HL-60/S4 treated with phorbol 12-myristate 13-acetate at 8.2 ng/mL for 4 days and 3 days (cell line): ENCODE results near the gene ZNF837.
"Not testable (repeated sequence)": the region's sequence is repeated elsewhere in the genome, so short reads cannot be mapped to it uniquely, and the experiment has no call there.

ENCODE experiments used
- in situ Hi-C: fragments of 300-500 bp; cut with MboI; formaldehyde crosslinking; loops from 2 replicates; pipeline ENCODE4 v1.15.0; 2022; ENCODE audit warnings: low sequenced_read_pairs

The ZNF837 gene

DNA sequence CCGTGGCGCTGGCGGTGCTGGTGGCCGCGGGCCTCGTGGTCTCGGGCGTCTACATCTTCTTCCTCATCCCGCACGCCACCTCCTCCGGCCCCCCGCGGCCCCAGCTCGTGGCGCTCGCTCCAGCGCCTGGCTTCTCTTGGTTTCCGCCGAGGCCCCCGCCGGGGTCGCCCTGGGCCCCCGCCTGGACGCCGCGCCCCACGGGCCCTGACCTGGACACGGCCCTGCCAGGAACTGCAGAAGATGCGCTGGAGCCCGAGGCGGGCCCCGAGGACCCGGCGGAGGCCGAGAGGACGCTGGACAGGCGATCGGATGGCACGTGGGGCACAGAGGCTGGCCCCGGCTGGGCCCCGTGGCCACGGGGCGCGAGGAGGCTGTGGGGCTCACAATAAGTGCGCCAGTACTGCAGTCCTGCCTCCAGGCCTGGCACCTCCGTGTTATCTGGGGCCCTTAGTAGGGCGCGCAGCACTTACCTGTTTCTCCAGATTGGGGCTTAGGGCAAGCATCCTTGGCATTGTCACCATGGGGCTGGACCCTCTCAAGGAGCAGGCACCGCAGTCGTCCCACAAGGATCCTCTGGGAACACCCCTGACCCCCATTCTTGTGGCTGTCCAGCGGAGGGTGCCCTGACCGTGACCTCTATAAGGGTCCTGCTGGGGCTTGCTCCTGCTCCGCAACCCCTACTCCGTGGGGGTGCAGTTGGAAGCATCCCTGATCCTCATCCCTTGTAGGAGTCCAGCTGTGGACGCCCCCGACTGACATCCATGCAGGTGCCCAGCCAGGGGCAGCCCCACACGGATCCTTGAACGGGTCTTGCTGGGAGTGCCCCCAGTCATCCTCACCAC is 16.1 kb upstream of the ZNF837 start:
- in situ Hi-C loops, result no loop called here

DNA sequence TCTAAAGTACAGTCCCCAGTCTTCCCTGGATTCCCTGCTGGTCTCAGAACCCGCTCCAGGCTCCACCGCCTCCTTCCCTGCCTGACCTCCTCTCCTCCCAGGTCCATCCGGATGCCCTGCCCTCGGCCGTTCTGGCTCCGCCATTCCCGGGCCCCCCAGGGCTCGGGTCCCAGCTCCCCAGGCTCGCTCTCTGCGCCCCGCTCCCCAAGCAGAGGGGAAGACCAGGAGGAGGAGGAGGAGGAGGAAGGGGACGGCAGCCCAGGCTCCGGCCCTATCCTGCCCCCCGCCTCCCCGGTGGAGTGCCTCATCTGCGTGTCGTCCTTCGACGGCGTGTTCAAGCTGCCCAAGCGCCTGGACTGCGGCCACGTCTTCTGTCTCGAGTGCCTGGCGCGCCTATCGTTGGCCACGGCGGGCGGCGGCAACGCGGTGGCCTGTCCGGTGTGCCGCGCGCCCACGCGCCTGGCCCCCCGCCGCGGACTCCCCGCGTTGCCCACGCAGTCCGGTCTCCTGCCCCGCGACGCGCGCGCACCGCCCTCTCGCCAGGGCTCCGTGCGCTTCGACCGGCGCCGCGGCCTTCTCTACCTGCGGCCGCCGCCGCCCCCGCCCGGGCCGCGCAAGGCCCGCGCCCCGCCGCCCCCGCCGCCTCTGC is 15.3 kb upstream of the ZNF837 start:
- in situ Hi-C loops, result no loop called here

DNA sequence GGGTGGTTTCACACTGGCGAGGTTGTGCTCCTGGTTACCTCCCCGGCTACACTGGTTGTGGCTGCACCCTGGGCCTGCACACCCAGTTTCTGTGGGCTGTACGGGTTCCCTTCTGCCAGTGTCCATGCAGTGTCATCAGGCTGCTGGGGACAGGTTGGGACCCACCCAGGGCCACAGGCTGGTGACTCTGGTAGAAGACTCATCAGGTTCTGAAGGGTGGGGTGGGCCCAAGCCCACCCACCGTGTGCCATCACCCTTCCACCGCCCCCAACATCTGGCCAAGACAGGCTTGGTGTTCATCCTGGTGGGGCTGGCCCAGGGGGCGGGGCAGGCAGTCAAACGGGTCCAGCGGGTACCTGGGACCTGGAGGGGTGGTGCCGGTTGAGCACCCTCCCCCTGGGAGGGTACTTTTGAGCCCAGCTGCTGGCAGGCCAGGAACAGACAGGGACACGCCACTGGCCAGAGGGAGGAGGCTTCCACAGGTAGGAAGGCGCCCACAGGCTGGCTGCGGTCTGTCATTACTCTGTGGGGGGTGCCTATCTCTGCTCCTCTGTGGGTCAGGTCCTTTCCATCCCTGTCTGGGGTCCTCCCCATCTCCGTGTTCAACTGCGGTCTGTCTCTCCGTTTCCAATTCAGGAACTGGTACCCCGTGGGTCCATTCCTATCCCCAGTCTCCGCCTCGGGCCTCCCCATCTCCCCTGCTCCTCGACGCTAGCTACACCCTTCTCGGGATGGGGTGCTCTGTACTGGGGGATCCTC is 14.6 kb upstream of the ZNF837 start, which contains the start of gene RNF225:
Gene RNF225 (plus strand): TSS at position 437 of the 759 bp plus-strand sequence. CDS start 434 bp downstream, outside the sequence.
- in situ Hi-C loops, result no loop called here

DNA sequence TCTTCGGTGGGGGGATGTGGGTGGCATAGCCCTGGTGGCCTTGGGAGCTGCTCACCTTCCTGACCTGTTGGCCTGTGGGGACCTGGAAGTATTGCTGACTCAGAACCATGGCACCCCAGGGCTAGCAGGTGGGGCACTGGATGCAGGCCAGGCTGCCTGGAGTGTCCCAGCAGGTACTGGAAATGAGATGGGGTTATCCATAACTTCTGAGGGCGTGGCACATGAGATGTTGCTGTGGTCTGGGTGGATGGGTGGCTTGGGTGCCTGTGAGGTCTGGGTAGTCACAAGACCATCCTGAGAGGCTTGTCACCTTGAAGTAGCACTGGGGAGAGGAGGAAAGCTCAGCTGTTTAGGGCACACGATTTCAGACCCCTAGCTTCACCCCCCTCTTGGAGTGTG is 14.0 kb upstream of the ZNF837 start:
- in situ Hi-C loops, result no loop called here

DNA sequence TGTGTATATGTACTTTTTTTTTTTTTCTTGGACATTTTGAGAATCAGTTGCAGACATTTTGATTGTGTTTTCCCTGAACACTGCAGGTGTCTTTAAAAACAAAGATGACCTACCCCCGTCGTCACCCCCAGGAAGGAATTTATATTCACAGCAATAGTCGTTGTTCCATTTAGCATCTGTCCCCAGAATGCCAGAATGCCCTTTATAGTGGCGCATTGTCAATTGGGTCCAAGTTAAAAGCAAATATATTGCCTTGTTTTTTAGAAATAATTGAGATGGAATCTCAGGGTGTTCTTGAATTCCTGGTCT is 12.8 kb upstream of the ZNF837 start:
- in situ Hi-C loops, result no loop called here

DNA sequence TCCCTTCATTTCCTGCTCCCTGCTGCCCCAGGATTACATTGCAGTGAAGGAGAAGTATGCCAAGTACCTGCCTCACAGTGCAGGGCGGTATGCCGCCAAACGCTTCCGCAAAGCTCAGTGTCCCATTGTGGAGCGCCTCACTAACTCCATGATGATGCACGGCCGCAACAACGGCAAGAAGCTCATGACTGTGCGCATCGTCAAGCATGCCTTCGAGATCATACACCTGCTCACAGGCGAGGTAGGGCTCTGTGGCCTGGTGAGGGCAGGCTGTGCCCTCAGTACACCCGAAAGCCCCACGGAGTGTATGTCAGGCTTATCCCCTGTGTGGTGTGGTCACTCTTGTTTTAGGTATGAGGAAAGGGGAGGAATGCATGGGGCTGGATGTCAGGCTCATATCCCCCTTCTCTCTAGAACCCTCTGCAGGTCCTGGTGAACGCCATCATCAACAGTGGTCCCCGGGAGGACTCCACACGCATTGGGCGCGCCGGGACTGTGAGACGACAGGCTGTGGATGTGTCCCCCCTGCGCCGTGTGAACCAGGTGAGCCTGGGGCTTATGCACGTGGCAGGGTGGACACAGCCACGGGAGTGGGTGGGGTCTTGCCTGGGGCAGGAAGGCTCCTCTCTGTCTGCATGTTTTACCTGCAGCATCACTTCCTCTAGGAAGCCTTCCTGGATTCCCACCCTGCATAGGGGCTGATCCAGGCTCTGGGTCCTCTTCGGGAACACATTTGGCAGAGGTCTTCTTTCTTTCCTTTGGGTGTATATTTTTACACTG is 12.3 kb upstream of the ZNF837 start:
- in situ Hi-C loops, result no loop called here

DNA sequence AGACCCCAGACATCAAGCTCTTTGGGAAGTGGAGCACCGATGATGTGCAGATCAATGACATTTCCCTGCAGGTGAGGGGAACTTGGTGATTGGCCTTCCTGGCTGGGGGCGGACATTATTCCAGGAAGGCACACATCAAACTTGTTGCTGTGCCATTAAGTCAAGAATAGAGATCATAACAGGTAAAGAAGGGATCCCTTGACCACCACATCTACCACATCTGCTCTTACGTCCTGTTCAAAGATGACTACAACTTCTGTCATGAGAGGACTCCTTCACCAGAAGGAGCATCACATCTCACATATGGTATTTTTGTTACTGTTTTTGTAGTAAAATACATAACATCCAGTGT is 7.3 kb upstream of the ZNF837 start:
- in situ Hi-C loops, result no loop called here

DNA sequence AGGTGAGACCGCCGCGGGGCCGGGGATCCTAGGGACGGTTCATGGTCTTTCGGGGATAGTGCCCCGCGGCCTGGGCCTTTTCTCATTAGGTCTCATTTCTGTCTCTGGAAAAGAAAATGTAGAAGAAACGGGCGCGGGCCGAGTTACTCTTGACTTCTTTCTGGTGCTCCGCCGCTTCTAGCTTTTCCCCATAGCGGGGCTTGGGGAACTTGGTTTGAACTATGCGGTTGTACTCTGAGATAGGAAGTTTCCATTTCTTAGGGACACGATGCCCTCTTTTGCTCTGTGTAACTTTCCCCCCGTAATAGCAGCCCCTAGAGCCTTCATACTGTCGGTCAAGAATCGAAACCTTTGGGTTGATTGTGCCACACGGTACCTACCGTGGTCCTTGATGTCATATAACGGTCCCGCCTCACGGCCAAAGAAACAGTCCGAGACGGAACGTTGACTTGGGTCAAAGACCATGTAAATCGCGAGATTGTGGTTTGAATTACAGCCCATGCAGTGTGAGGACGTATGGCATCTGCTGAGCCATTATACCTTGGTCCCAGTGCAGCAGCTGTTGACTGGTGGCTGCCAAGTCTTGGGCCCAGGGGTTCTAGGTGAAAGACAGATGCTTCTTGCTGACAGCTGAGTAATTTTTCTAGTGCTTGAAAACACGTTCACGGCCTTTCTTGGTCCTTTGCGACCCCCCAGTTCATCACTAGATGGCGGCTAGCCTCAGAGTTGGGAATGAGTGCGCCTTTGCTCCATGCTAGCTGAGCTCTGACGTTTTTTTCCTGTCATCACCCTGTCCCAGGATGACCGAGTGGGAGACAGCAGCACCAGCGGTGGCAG is 6.7 kb upstream of the ZNF837 start:
- in situ Hi-C loops, result no loop called here

DNA sequence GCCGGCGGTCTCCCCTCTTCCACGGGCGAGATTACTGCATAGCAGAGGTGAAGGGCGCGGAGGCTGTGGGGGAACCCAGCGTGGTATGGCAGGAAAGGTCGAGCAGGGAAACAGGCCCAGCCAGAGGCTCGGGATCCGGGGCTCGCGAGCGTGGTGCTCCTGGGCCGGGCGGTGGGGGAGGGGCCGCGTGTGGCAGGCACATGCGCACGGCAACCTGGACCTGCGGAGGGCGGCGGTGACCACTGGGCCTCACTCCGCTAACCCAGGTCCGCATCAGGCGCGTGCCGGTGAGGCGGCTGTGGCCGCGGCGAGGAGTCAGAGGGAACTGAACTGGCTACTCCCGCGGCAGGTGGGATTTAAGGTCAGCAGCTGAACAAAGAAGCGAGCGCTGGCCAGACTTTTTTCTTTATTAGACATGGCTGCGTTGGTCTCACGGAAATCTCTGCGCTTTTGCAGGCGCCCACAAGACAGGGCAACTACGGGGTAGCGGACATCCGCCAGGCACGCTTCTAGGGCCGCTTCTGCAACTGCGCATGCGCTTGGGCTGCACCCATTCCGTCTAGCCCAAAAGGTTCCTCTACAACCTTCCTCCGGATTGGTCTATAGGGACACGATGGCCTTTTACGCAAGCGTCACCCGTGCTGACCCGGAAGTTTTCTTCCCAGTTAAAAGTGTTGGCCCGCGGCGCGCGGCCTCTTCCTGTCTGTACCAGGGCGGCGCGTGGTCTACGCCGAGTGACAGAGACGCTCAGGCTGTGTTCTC is 5.9 kb upstream of the ZNF837 start, which contains the start of gene RPS5:
Gene RPS5 (plus strand): TSS at position 694 of the 762 bp plus-strand sequence. CDS start 869 bp downstream, outside the sequence.
- in situ Hi-C loops, result no loop called here

DNA sequence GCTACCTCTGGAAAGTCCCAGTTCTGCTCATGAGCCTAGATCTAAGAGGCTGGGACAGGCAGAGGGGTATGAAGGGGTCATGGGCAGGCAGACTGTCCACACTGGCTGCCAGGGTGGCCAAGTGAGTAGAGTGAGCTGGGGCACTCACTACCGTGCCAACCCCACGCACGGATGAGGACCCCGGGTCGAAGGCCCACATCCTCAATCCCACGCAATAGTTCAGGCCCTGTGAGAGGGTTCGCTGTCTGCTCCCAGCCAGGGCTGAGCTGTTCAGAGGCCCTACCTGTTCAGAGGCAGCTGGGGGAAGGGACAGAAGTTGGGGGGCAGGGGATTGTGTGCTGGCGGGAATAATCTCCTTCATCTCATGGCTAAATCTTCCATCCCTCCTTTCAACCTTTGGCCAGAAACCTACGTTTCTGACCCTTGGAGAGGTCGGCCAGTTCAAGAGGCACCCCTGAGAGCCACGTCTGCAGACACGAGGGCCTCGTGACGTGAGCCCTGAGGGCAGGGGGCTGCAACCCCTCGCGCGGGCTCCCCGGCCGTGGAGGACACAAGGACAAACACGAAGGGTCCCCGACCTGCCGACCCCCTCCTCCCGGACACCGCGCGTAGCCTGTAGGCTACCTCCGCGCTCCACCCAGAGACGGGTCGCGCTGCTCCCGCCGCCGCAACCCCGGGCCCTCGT is 5.2 kb upstream of the ZNF837 start:
- in situ Hi-C loops, result no loop called here

DNA sequence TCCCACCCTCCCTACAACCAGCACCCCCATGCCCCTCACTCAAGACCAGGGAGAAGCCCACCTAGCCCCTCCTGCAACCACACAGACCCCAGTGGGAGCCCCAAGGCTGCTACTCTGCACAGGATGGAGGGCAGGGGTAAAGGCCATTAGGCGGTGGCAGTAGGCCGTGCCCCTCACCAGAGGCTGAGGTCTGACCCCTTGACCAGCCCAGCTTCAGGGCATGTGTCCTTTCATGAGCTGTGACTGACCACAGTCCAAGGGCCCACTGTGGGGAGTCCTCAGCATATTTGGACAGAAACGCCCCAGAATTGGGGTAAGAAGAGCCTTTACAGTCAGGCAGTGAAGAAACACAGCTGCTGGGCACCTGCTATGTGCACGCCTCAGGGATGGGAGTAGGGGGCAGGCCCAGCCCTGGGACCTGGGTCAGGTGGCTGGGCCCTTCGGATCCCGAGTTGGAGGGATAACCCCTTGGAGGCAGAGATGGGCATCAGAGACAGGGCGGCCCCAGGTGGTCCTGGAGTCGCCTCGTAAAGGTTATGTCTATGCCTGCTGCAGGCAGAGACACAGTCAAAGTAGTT is 4.6 kb upstream of the ZNF837 start:
- in situ Hi-C loops, result no loop called here

DNA sequence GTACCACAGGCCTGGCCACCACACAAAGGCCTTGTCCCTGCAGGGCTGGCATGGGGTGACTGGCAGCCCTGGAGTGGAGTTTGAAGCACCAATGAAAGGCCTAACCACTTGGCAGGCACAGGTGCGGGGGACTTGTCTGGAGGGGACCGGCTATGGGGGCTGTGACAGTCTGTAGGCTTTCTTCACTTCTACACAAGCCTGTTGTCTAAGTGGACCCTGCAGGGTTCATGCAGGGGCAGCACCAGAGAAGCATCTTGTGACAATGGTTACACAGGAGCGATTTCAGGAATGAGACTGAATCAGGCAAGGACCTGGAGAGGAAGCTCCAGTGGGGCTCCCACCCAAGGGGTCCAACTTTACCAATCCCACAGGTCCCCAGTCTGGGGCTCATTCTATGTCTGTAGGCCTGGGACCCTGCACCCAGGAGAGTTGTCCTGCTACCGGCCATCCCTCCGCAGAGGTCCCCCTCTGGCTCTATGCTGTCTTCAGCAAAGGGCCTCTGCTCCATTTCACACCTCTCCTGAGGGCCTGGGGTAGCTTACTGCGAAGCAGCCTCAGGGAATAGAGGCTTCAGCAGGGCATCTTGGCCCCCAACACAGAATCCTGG is 2.3 kb upstream of the ZNF837 start:
- in situ Hi-C loops, result no loop called here

DNA sequence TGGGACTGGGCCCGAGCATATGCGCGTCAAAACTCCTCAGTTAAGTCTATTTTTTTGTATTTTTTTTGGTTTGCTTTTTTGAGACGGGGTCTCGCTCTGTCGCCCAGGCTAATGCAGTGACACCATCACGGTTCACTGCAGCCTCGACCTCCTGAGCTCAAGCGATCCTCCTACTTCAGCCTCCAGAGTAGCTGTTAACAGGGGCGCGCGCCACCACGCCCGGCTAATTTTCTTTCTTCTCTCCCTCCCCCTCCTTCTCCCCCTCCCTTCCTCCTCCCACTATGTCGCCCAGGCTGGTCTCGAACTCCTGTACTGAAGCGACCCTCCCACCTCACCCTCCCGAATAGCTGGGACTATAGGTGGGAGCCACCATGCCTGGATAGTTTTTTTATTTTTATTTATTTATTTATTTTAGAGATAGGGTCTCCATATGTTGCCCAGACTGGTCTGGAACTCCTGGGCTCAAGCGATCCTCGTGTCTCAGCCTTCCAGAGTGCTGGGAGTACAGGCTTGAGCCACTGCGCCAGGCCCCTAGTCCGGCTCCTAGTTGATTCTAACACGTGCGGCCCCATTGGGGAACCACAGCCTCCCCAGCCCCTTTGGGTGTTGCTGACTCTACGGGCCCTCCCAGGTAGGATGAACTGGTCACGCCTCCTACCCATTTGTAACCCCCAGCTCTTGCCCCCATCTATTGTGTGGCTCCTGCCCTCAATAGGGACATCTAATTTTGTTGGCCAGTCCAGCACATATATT is 806 bp upstream of the ZNF837 start:
- in situ Hi-C loops, result no loop called here

DNA sequence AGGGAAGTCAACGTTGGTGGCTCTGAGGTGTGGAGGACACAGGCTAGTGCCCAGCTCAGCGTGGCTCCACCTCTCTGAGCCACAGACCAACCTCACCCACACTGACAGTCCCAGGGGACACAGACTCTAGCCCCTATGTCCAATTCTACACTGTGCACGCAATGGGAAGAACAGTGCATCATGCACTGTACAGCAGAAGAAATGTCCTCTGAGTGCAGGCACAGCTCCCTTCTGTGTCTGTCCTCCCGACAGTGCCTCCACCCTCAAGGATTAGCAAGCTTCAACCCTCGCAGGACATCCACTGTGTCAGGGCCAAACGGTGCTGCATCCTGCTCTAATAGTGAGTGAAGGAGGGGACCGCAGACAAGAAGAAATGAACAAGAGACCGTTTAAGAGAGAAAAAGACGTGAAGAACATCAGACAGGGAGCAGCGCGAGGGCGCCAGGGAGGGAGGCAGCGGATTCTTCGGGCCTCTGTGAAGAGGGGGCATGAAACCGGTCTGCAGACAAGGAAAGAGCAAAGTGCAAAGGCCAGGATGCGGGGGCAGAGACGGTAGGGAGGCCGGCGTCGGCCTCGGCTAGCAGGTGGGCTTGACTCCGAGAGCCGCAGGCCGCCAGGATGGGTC is 681 bp downstream of the ZNF837 start:
- in situ Hi-C loops, result no loop called here

DNA sequence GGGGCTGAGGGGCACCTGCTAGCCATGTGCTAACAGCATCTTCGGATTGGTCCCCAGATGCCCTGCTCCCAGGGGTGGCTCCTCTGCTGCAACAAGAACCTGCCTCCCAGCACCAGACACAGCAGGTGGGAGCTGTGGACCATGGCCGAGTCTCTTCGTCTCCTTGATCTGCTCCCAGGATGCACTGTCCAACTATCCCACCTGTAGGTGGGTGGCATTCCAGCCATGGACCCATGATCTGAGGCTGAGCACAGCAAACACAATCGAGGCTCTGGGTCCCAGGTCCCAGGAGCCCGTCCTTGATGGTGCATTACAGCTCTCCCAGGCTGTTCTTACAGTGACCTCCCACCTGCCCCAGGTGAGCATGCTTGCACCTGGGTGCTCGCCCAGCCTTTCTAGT is 1.6 kb downstream of the ZNF837 start:
- in situ Hi-C loops, result no loop called here

DNA sequence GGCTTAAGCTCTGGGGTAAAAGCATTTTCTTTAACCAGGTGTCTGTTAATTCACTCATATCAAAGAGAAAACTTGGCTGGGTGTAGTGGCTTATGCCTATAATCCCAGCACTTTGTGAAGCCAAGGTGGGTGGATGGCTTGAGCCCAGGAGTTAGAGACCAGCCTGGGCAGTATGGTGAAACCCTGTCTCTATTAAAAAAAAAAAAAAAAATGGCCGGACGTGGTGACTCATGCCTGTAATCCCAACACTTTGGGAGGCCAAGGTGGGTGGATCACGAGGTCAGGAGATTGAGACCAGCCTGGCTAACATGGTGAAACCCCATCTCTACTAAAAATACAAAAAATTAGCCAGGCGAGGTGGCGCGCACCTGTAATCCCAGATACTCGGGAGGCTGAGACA is 4.1 kb downstream of the ZNF837 start:
- in situ Hi-C loops, result not testable (repeated sequence)

DNA sequence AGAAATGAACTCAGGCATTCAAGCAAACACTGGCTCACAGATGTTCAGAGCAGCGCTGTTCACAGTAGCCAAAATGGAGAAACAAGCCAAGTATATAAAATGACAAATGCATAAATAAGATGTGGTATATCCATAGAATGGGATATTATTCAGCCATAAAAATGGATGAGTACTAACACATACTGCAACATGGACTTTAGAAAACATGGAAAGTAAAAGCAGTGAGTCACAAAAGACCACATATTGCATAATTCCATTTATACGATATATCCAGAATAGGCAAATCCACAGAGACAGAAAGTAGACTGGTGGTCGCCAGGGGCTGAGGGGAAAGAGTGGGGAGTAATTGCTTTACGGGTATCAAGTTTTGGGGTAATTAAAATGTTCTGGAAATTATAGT is 6.6 kb downstream of the ZNF837 start:
- in situ Hi-C loops, result no loop called here
